Measurements from ENCODE around the gene SPATA24. TPM values are rescaled to one million over a fixed set of nuclear protein-coding genes. Genes with fewer than 3 reads are reported as not detected.

SPATA24 gene
- polyA plus RNA-seq, 3 donors, result 1.6 to 3.5 (median 3.2) TPM

- Histone ChIP-seq H3K4me2 (replicated peaks; ENCODE audit: extremely low read depth, low read length, poor library complexity, severe bottlenecking) (no peak overlapping the region), H3K4me3 (replicated peaks in 1 of 3; ENCODE audit: low read depth in 2 of 3, low read length in 3 of 3) (no peak overlapping the region), H3K4me1 (ENCODE audit: control insufficient read depth in 1 of 2, insufficient read depth in 2 of 2, low read length in 2 of 2) (peaks cover 12 to 15% of the 10 kb centered on the region in 2 donors), H4K20me1 (ENCODE audit: insufficient read depth, low read length) (no peaks in the 10 kb centered on the region), H3K9me3 (replicated peaks in 1 of 2; ENCODE audit: control insufficient read depth in 1 of 2, insufficient read depth in 1 of 2, low read length in 2 of 2) (no peaks in the 10 kb centered on the region), H3K36me3 (replicated peaks in 1 of 2; ENCODE audit: control insufficient read depth in 1 of 2, insufficient read depth in 2 of 2, low read length in 2 of 2) (no peaks in the 10 kb centered on the region), H2AFZ (ENCODE audit: insufficient read depth, low read depth, low read length, poor library complexity, severe bottlenecking) (no peak overlapping the region), H3K9ac (ENCODE audit: insufficient read depth, low read length, poor library complexity, severe bottlenecking) (no peak overlapping the region), H3K27me3 (ENCODE audit: control insufficient read depth in 2 of 2, insufficient read depth in 2 of 2, low read length in 2 of 2) (no peaks in the 10 kb centered on the region), H3K79me2 (ENCODE audit: insufficient read depth, low read length) (no peaks in the 10 kb centered on the region), H3K27ac (ENCODE audit: low read depth in 1 of 2, low read length in 2 of 2) (no peak overlapping the region)
- Mint-ChIP-seq H3K9me3 (peaks cover 0 to 1% (median 0%) of the 10 kb centered on the region in 7 donors), H3K4me1 (peaks cover 23% of the 10 kb centered on the region), H3K27ac (no peak overlapping the region), H3K4me3 (no peak overlapping the region), H3K36me3 (no peaks in the 10 kb centered on the region), H3K27me3 (ENCODE audit: low read depth in 3 of 3) (peaks cover 0 to 2% (median 0%) of the 10 kb centered on the region in 3 donors)
- intact Hi-C loops (cut with micrococcal nuclease), result no loop called here
- 100% methylated on average over 2 of the region's 2 CpGs for WGBS (ENCODE audit: insufficient coverage)
- no peak for TF ChIP-seq CTCF (IDR thresholded peaks at IDR 0.05)
- DNase-seq, result no peak
Measured at GRCh38 chr5:139406963-139407362, 3.1 kb upstream of the SPATA24 start.

- peak overlapping the region; percentile 99 to 100 (median 100) for H3K27ac Mint-ChIP-seq
- peak overlapping the region; percentile 99 for H3K4me3 Mint-ChIP-seq
- no peak for TF ChIP-seq CTCF (IDR thresholded peaks at IDR 0.05)
- peaks cover 23% of the 10 kb centered on the region for H3K4me1 Mint-ChIP-seq
- H3K9me3 Mint-ChIP-seq, result peaks cover 0 to 1% (median 0%) of the 10 kb centered on the region in 7 donors
- H3K4me3 ChIP-seq (replicated peaks in 1 of 3; ENCODE audit: low read depth in 2 of 3, low read length in 3 of 3), result peak overlapping the region; percentile 44 to 84 (median 64)
- intact Hi-C loops (cut with micrococcal nuclease), result no loop called here
- 38% methylated on average over 2 of the region's 5 CpGs for WGBS (ENCODE audit: insufficient coverage)
- H3K4me2 ChIP-seq (replicated peaks; ENCODE audit: extremely low read depth, low read length, poor library complexity, severe bottlenecking), result peak overlapping the region; percentile 84
- no peaks in the 10 kb centered on the region for H3K79me2 ChIP-seq (ENCODE audit: insufficient read depth, low read length)
- peak overlapping the region; percentile 88 to 93 for H3K27ac ChIP-seq (ENCODE audit: low read depth in 1 of 2, low read length in 2 of 2)
- DNase-seq, result no peak
- H3K4me1 ChIP-seq (ENCODE audit: control insufficient read depth in 1 of 2, insufficient read depth in 2 of 2, low read length in 2 of 2), result peaks cover 12 to 15% of the 10 kb centered on the region in 2 donors
- H3K9ac ChIP-seq (ENCODE audit: insufficient read depth, low read length, poor library complexity, severe bottlenecking), result peak overlapping the region; percentile 60
- H3K27me3 ChIP-seq (ENCODE audit: control insufficient read depth in 2 of 2, insufficient read depth in 2 of 2, low read length in 2 of 2), result no peaks in the 10 kb centered on the region
- no peaks in the 10 kb centered on the region for H4K20me1 ChIP-seq (ENCODE audit: insufficient read depth, low read length)
- no peaks in the 10 kb centered on the region for H3K9me3 ChIP-seq (replicated peaks in 1 of 2; ENCODE audit: control insufficient read depth in 1 of 2, insufficient read depth in 1 of 2, low read length in 2 of 2)
- no peaks in the 10 kb centered on the region for H3K36me3 ChIP-seq (replicated peaks in 1 of 2; ENCODE audit: control insufficient read depth in 1 of 2, insufficient read depth in 2 of 2, low read length in 2 of 2)
- peak overlapping the region; percentile 77 for H2AFZ ChIP-seq (ENCODE audit: insufficient read depth, low read depth, low read length, poor library complexity, severe bottlenecking)
- peaks cover 0 to 4% (median 0%) of the 10 kb centered on the region in 3 donors for H3K27me3 Mint-ChIP-seq (ENCODE audit: low read depth in 3 of 3)
- no peaks in the 10 kb centered on the region for H3K36me3 Mint-ChIP-seq
Measured at GRCh38 chr5:139404484-139404840, 573 bp upstream of the SPATA24 start.

Measured in CD14-positive monocyte (primary cell).